Measurements from ENCODE around the gene MLXIP. TPM values are rescaled to one million over a fixed set of nuclear protein-coding genes. Genes with fewer than 3 reads are reported as not detected.

The MLXIP gene
- total RNA-seq, 1 experiment from 2014 or later, result 32.4 TPM

DNA sequence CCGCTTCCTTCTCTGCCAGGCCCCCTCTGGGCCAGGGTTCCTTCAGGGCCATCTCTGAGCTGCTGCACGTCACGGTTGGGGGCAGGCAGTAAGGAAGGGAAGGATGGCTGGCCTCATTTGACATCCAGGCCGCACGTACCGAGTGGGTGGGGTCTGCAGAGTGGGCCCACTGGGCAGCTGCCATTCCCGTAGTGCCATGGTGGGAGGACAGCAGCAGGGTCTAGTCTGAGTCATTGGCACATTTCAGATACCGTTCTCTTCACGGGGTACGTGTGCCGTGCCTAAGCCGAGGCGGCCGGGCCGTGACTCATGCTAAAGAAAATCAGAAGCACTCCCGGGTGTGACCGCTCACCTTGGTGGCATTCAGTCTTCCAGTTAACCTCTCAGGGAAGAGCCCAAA is 51.6 kb downstream of the MLXIP start:
- Histone ChIP-seq H3K27me3 (ENCODE audit: insufficient read depth, low read length) (no peaks in the 10 kb centered on the region), H3T11ph (ENCODE audit: low read length) (no peak overlapping the region), H4K5ac (ENCODE audit: insufficient read length, low read depth, low read length) (no peak overlapping the region), H2BK120ac (ENCODE audit: low read depth, low read length, poor library complexity, severe bottlenecking) (no peak overlapping the region), H2BK15ac (ENCODE audit: low read depth, low read length) (no peak overlapping the region), H4K91ac (ENCODE audit: insufficient read length, low read depth, low read length) (no peak overlapping the region), H3K9me3 (ENCODE audit: control insufficient read depth, low read depth, low read length) (no peaks in the 10 kb centered on the region), H3K4me2 (ENCODE audit: insufficient read depth, insufficient read length, low read length) (no peak overlapping the region), H2BK12ac (ENCODE audit: insufficient read length, low read depth, low read length) (no peak overlapping the region), H2AK5ac (ENCODE audit: insufficient read length, low read length) (no peak overlapping the region), H2BK20ac (ENCODE audit: low read depth, low read length, poor library complexity, severe bottlenecking) (no peak overlapping the region), H2AFZ (ENCODE audit: low read length) (no peak overlapping the region), H3K14ac (ENCODE audit: insufficient read depth, low read length) (no peak overlapping the region), H3K79me2 (ENCODE audit: insufficient read depth, low read length) (no peaks in the 10 kb centered on the region; the same call in 1 of the 2 replicates), H3K79me1 (ENCODE audit: insufficient read depth, low read depth, low read length, poor library complexity, severe bottlenecking) (no peaks in the 10 kb centered on the region), H3K23ac (ENCODE audit: insufficient read length, low read depth, low read length) (no peak overlapping the region), H3K18ac (ENCODE audit: insufficient read length, low read depth, low read length) (no peak overlapping the region), H4K8ac (replicated peaks; ENCODE audit: insufficient read length, low read depth, low read length) (no peak overlapping the region), H3K9ac (ENCODE audit: extremely low read depth, insufficient read length, low read length) (no peak overlapping the region), H2BK5ac (ENCODE audit: insufficient read length, low read length) (no peak overlapping the region), H3K4me1 (ENCODE audit: insufficient read depth, low read length) (0 out of 2 replicates have a peak, but pooled peaks cover 4% of the 10 kb centered on the region), H3K56ac (ENCODE audit: insufficient read length, low read depth, low read length) (no peak overlapping the region), H4K20me1 (ENCODE audit: control insufficient read depth, insufficient read depth, insufficient read length) (peaks cover 2% of the 10 kb centered on the region), H3K4ac (ENCODE audit: low read depth, low read length) (no peak overlapping the region), H3K23me2 (ENCODE audit: insufficient read length, low read depth, low read length, poor library complexity, severe bottlenecking) (no peaks in the 10 kb centered on the region), H3K27ac (ENCODE audit: insufficient read length, low read depth, low read length) (no peak overlapping the region)
- peaks cover 22 to 53% (median 29%) of the 10 kb centered on the region in 3 experiments for H3K36me3 Mint-ChIP-seq (ENCODE audit: insufficient read depth in 1 of 3, low read depth in 3 of 3)
- TF ChIP-seq, protein P1, sequence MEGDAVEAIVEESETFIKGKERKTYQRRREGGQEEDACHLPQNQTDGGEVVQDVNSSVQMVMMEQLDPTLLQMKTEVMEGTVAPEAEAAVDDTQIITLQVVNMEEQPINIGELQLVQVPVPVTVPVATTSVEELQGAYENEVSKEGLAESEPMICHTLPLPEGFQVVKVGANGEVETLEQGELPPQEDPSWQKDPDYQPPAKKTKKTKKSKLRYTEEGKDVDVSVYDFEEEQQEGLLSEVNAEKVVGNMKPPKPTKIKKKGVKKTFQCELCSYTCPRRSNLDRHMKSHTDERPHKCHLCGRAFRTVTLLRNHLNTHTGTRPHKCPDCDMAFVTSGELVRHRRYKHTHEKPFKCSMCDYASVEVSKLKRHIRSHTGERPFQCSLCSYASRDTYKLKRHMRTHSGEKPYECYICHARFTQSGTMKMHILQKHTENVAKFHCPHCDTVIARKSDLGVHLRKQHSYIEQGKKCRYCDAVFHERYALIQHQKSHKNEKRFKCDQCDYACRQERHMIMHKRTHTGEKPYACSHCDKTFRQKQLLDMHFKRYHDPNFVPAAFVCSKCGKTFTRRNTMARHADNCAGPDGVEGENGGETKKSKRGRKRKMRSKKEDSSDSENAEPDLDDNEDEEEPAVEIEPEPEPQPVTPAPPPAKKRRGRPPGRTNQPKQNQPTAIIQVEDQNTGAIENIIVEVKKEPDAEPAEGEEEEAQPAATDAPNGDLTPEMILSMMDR (conservative IDR thresholded peaks at IDR 0.05), result no peak
- no peak for DNase-seq
- no peak overlapping the region for H3K27ac Mint-ChIP-seq
- H3K4me3 Mint-ChIP-seq, result no peak overlapping the region
- no CpG with 5 or more reads among the region's 17 CpGs for WGBS (ENCODE audit: extremely low coverage, insufficient read length, low lambda C conversion rate)
- H3K27me3 Mint-ChIP-seq (ENCODE audit: low read depth), result no peaks in the 10 kb centered on the region
- H3K9me3 Mint-ChIP-seq, result no peaks in the 10 kb centered on the region
- peaks cover 11% of the 10 kb centered on the region in 2 experiments for H3K4me1 Mint-ChIP-seq

Measured in H9 (cell line).